ENCODE measurements around the gene PRKCZ.

Gene PRKCZ

DNA sequence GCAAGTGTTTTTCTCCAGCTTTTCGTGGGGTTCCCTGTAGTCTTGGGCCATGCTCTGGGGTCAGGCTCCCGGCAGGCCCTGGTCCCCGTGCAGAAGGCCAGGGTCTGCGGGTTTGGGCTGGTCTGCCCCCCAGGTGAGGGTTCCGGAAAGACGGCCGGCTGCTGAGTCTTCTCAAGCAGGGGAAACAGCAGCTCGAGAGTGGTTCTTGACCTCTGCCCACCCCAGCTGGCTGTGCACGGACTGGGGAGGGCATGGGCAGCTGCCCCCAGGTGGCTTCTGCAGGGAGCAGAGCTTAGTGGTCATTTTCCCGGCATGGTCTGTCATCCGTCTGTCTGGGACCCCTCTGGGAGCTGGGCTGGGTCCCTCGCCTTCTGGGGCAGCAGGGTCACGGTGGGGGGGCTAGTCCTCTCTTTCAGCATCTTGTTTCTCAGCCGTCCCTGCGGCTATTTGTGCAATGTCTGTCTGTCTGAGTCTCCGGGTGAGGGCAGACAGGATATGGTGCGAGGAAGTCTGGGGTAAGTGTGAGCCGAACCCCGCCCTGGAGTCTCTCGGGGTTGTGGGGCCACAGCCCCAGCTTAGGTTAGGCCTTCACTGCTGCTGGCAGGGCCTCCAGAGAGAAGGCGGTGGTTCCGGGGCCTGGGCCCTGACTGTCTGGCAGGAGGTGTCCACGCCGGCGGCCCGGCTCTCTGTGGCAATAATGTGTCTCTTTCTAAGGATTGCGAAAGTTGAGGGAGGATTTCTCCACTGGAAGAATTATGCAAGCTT is 184.0 kb downstream of the PRKCZ start:
- in situ Hi-C loops (cut with MboI; ENCODE audit: low sequenced_read_pairs) = no loop called here

DNA sequence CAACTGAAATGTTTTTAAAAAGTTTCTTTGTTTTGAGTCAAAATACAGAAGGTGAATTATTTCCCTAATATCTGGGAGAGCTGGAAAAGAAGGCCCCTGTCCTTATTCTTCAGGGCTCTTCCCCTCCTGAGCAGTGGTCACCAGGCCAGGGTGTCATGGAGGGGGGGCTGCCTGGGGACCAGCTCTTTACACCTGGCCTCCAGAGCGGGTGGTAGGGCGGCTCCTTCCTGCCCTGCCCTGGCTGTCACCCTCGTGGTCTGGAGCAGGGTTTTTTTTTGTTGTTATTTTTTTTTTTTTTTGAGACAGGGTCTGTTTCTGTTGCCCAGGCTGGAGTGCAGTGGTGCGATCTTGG is 184.5 kb downstream of the PRKCZ start:
- in situ Hi-C loops (cut with MboI; ENCODE audit: low sequenced_read_pairs) = no loop called here

Measured in hTERT RPE-1 (cell line).